Gastroesophageal sphincter (tissue), 3 donors: ENCODE data around the gene LRRTM4.

Experiments used
- CTCF ChIP-seq, 4 experiments: fragments of 200-600 bp in 2 of 4; fragments of 450-650 bp in 2 of 4; sonication (generic) in 1 of 4; IDR thresholded peaks; one replicate each; pipeline ENCODE4 v1.5.1; 2017 to 2019; ENCODE audit warnings: antibody characterized with exemption in 4 of 4, mild to moderate bottlenecking in 2 of 4, moderate library complexity in 2 of 4
- POLR2A ChIP-seq, 2 donors: fragments of 450-650 bp; IDR thresholded peaks; one replicate each; pipeline ENCODE4 v1.6.1; 2017; ENCODE audit warnings: antibody characterized with exemption in 2 of 2, mild to moderate bottlenecking in 2 of 2, moderate library complexity in 1 of 2

GRCh38 chr2:77387324-77387723 lies 134.9 kb downstream of the LRRTM4 start:
- no peak for TF ChIP-seq CTCF (IDR thresholded peaks at IDR 0.05)
- TF ChIP-seq POLR2A (IDR thresholded peaks at IDR 0.05) = no peak
